GM19193 (cell line): ENCODE results near the gene SYT9.

ENCODE experiments used
- POLR2A ChIP-seq: IDR thresholded peaks from 4 replicates; pipeline ENCODE4 v1.6.1; 2011; ENCODE audit not compliant: insufficient read depth, insufficient read length; ENCODE audit errors: extremely low read depth

Gene SYT9

DNA sequence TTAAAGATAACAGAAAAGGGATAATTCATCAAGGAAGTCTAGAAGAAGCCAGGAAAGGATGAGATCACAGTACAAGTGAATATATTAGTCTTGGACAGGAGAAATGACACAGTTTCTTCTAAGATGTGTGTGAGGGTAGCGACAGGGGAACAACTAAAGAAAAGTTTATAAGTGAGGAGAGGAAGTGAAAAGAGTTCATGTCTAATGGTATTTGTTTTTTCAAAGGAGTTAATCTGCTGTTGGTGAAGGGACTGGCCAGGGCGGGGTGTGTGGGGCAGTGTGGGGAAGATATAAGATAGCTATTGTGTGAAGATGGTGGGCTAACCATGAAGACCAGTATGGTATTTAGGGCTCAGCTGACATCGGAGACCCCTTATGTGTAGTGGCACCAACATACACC is 254.5 kb downstream of the SYT9 start:
- TF ChIP-seq POLR2A, result no peak

DNA sequence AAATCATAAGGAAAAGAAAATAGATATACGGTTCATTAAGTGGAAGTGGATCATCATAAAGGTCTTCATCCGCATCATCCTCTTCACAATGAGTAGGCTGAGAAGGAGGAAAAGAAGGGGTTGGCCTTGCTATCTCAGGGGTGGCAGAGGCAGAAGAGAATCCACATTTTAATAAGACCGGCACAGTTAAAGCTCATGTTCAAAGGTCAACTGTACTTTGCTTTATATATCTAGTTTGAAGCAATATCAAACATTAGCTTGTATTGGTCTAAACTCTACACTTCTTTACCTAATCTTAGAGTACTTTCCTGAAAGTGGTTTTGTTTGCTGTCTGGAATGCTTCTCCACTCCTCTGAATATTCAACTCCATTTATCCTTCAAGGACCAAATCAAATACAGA is 256.4 kb downstream of the SYT9 start:
- no peak for TF ChIP-seq POLR2A

DNA sequence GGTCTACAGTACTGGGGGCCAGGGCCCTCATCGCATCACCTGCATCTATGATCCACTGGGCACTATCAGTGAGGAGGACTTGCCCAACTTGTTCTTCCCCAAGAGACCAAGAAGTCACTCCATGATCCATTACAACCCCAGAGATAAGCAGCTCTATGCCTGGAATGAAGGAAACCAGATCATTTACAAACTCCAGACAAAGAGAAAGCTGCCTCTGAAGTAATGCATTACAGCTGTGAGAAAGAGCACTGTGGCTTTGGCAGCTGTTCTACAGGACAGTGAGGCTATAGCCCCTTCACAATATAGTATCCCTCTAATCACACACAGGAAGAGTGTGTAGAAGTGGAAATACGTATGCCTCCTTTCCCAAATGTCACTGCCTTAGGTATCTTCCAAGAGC is 258.3 kb downstream of the SYT9 start:
- TF ChIP-seq POLR2A, result no peak

DNA sequence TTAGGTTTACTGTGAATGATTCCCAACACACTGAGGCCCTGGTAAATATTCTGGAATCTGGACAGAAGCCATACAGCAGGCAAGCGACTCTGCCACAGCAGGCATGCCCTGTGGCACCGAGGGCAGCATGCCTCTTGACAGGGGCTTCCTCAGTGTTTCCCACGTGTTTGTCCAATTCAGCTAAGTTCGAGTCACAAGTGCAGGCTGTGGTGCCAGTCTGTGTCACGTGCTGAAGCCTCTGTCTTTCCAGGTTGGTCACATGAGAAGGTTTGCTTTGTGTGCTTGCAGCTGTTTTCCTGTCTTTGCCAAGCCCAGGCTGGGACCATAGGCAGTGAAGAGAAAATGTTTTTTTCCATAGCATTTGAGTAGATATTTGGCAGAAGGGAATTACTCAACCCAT is 259.7 kb downstream of the SYT9 start:
- no peak for TF ChIP-seq POLR2A

DNA sequence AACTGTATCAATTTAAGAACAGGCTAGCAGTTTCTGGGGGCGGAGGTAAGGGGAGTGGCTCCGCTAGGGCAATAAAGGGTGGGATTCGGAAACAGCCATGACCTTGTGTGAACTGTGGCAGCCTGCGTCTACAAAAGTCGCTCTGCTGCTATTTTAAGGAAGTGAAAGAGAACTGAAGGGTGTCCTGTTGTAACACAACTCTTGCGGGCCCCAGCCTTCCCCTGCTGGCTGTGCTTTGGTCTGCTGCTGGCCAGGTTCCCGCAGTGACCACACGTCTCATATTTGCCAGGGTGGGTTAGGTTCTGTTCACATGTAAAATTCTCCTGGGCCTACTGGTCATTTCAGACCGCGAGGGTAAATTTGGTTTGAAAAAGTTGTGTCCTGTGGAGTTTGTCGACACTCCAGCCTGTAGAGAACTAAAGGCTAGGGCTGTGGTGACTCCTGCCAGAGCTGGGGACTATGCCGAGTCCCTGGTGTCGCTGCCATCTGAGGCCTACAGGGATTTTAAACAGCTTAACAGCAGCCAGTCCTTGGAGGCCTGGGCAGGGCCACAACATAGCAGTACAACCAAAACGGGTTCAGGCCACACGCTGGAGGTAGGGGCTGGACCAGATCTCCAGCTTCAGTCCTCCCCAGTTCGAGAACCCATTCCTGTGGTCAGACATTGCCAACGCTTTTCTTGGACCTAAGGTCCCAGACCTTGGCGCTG is 261.0 kb downstream of the SYT9 start:
- peak; percentile 54 for TF ChIP-seq POLR2A

DNA sequence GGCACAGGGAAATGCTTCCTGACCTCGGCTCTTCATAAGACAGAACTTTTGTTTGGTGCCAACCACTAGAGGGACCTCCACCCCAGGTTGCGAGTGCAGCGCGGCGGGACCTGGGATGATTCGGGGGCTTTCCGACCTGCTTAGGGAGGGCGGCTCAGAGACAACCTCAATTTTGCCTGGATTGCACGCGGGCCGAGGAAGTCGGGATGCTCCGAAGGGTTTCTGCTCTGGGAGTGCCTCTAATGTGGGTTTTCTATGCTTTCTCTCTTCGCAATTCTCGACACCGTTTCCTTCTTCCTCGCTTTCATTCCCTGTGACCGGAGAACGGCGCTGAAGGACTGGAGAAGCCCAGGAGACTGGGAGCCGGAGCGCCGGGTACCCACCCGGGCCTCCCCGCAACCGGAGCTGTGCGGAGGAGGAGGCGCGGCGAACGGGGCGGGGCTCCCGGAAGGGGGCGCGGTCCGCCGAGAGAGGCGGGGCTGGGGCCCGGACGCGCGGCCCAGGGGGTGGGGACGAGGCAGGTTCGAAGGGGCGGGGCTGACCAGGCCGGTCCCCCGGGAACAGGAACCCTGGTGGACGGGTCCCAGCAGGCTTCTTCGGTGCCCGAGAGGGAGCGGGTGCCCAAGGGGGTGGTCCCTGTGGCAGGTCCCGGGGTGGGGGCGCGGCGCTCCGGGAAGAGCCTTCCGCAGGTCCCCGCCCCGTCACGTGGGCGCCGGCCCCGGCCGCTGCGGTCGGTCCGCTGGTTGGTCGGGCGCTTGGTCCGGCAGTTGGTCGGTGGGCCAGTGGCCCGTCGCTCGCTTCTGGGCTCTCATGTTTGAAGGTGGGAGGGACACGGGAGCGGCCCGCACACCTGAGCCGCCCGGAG is 261.8 kb downstream of the SYT9 start, which contains the start of gene PPFIBP2:
PPFIBP2 (plus strand) TSS at position 766 of the 865 bp plus-strand sequence. CDS start 35,477 bp downstream, outside the sequence.
- peak; percentile 80 for TF ChIP-seq POLR2A

DNA sequence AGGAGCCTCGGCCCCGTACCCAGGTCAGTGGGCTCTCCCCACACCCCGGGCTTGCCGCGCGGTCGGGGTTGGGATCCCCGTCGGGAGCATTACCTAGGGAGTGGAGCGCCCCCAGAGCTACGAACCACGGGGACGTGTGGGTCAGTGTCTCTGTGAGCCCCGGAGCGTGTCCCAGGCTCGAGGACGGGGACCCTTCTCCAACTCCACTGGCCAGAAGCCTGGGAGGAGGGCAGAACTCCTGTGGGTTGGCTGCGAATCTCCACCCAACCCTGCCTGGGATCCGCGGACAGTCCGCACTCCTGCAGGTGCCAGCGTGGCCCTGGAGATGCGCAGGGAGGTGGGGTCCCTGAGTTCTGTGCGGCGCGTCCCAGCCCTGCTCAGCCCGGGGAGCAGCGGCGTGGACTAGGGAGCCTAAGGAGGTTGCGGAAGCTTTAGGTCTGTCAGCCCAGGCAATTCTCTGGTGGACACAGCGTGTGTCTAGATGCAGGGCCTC is 262.4 kb downstream of the SYT9 start:
- no peak for TF ChIP-seq POLR2A

DNA sequence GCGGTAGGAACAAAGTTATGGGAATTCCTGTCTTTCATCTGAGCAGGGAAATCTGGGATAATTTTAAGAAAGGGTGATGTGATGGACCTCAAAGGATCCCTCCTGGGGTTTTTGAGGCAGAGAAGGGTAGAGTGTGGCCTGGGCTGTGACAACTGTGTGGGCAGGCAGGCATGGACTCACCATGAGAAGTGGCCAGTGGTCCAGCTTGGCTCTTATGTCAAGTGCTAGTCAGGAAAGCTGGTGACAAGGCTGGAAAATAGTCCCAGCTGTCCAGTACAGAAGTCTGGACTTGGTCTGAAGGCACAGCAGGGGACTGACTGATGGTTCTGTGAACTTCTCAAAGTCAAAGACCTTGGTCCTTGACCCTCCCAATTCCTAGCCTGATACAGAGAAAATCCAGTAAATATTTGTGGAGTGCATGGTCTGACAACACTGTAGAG is 263.8 kb downstream of the SYT9 start:
- TF ChIP-seq POLR2A, result no peak

DNA sequence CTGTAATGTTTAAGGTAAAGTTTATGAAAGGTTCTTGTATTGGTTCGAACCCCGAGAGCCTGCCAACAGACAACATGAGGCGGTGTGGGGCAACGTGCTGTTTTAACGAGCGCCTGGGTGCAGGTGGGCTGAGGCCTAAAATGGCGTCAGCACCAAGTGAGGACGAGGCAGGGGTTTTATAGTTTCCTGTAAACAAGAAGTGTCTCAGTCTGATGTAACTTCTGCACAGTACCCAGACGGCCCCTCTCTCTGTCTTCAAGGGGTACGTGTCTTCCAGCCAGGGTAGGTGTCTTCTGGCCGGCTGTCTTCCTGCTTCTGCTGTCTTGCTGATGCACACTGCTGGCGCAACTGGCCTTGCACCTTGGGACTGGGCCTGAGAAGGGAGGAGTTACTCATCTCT is 264.8 kb downstream of the SYT9 start:
- TF ChIP-seq POLR2A, result peak; percentile 39
